Aorta (tissue), 5 donors: ENCODE data around the gene ADGRG6. TPM values are rescaled to one million over a fixed set of nuclear protein-coding genes. Genes with fewer than 3 reads are reported as not detected.
"Not testable (repeated sequence)": the region's sequence is repeated elsewhere in the genome, so short reads cannot be mapped to it uniquely, and the experiment has no call there.

Experiments used
- ATAC-seq: fragments of 200-7000 bp; cut with Tn5 transposase; one replicate; pipeline ENCODE4 v1.9.1; 2022; ENCODE audit warnings: moderate library complexity; ENCODE audit not compliant: low FRiP score
- DNase-seq, 2 donors: peaks; one replicate each; pipeline ENCODE4 v3.0.0-alpha.2; 2020
- H3K27ac ChIP-seq, 2 donors: one replicate each; pipeline ENCODE4 v1.5.1; 2013; ENCODE audit warnings: low read length in 2 of 2, mild to moderate bottlenecking in 2 of 2, moderate library complexity in 2 of 2, control low read depth in 1 of 2, inconsistent platforms in 1 of 2, low read depth in 1 of 2
- H3K27me3 ChIP-seq, 2 donors: one replicate each; pipeline ENCODE4 v1.6.1; 2013; ENCODE audit warnings: control low read depth in 1 of 2, low read length in 1 of 2, mild to moderate bottlenecking in 1 of 2, moderate library complexity in 1 of 2; ENCODE audit not compliant: insufficient read depth in 2 of 2, control insufficient read depth in 1 of 2
- H3K36me3 ChIP-seq, 2 donors: one replicate each; pipeline ENCODE4 v1.6.1; 2013; ENCODE audit warnings: control low read depth in 1 of 2, low read length in 1 of 2, mild to moderate bottlenecking in 1 of 2; ENCODE audit not compliant: insufficient read depth in 2 of 2, control insufficient read depth in 1 of 2
- H3K4me1 ChIP-seq, 2 donors: one replicate each; pipeline ENCODE4 v1.6.1; 2013; ENCODE audit warnings: low read length in 2 of 2, control low read depth in 1 of 2, mild to moderate bottlenecking in 1 of 2, moderate library complexity in 1 of 2; ENCODE audit not compliant: insufficient read depth in 2 of 2, control insufficient read depth in 1 of 2
- H3K4me3 ChIP-seq, 2 donors: one replicate each; pipeline ENCODE4 v1.5.1; 2013; ENCODE audit warnings: low read length in 2 of 2, control low read depth in 1 of 2, mild to moderate bottlenecking in 1 of 2
- H3K9me3 ChIP-seq: one replicate; pipeline ENCODE4 v1.6.1; 2013; ENCODE audit warnings: mild to moderate bottlenecking, low read length; ENCODE audit not compliant: control insufficient read depth
- WGBS, 2 donors: extraction: QIAGEN DNeasy Blood & Tissue Kit; methylation state at CpG; one replicate each; pipeline ENCODE4 v1.1.7; 2013; 5-methylcytosine and 5-hydroxymethylcytosine counted together
- intact Hi-C, 2 donors: fragments of 100-400 bp; cut with DNase I; formaldehyde crosslinking; loops; one replicate each; pipeline versions ENCODE4 v1.14.2 to v1.15.0; 2022
- polyA plus RNA-seq, 2 donors: library from polyadenylated mRNA; stranded (reverse); fragments of 200-250 nt; gene quantifications; one replicate each; pipeline ENCODE4 v1.2.3, GENCODE V29; 2013
- total RNA-seq, 2 donors: library from RNA; stranded (reverse); fragmentation: NEBNext Ultra II Directional; extraction: Animal tissue kit (Norgen Biotek cat#: 25700); gene quantifications; one replicate each; pipeline ENCODE4 v1.2.1, GENCODE V29; 2021
- donor health status: healthy with polysubstance abuse.
- donor health status: Bipolar disorder and iron deficiency.
- donor health status: DM: no; HTN: no; CAD: no.
- donor health status: DM: no; HTN: no; CAD: no.
- donor health status: DM: yes; HTN: yes; CAD: no.

Gene ADGRG6
- total and polyA plus RNA-seq, 4 donors, result 0.18 to 15.7 (median 7.8) TPM

- H3K27ac ChIP-seq, H3K4me1 ChIP-seq, H3K4me3 ChIP-seq, intact Hi-C loops, H3K9me3 ChIP-seq, ATAC-seq, H3K36me3 ChIP-seq, DNase-seq, H3K27me3 ChIP-seq: not testable (repeated sequence)
- 86 to 92% methylated on average over 5 of the region's 5 CpGs for WGBS, 2 donors
These were observed 149.0 kb downstream of the ADGRG6 start for GRCh38 chr6:142450856-142451255.

GRCh38 chr6:142452993-142453392, 151.2 kb downstream of the ADGRG6 start:
- ATAC-seq, result no peak
- peaks cover 0 to 3% of the 10 kb centered on the region in 2 donors for H3K4me1 ChIP-seq
- peaks cover 4% of the 10 kb centered on the region for H3K9me3 ChIP-seq
- no peaks in the 10 kb centered on the region for H3K36me3 ChIP-seq
- peaks cover 0 to 2% of the 10 kb centered on the region in 2 donors for H3K27me3 ChIP-seq
- intact Hi-C loops, result no loop called here
- DNase-seq, result no peak
- no peak overlapping the region for H3K4me3 ChIP-seq
- no peak overlapping the region for H3K27ac ChIP-seq
- 88% methylated on average over 2 of the region's 2 CpGs for WGBS, 2 donors

- H3K27ac ChIP-seq, H3K4me1 ChIP-seq, H3K9me3 ChIP-seq, H3K27me3 ChIP-seq, H3K4me3 ChIP-seq, DNase-seq, intact Hi-C loops, ATAC-seq, H3K36me3 ChIP-seq: not testable (repeated sequence)
- 96% methylated on average over 1 of the region's 1 CpG for WGBS, 2 donors
These were observed 152.4 kb downstream of the ADGRG6 start for GRCh38 chr6:142454196-142454595.

GRCh38 chr6:142454848-142455247, 153.0 kb downstream of the ADGRG6 start:
- H3K27me3 ChIP-seq, H3K4me1 ChIP-seq, H3K27ac ChIP-seq, DNase-seq, H3K9me3 ChIP-seq, intact Hi-C loops, H3K4me3 ChIP-seq, H3K36me3 ChIP-seq, ATAC-seq: not testable (repeated sequence)
- WGBS, 2 donors, result 84 to 87% methylated on average over 2 of the region's 2 CpGs

- ATAC-seq, result no peak
- WGBS, 2 donors, result 66 to 77% methylated on average over 8 of the region's 8 CpGs
These were observed 154.3 kb downstream of the ADGRG6 start for GRCh38 chr6:142455957-142456589.

GRCh38 chr6:142457638-142458406, 156.0 kb downstream of the ADGRG6 start:
- no peak overlapping the region for H3K27ac ChIP-seq
- H3K27me3 ChIP-seq, result peaks cover 0 to 2% of the 10 kb centered on the region in 2 donors
- intact Hi-C loops, result no loop called here
- H3K9me3 ChIP-seq, result peaks cover 4% of the 10 kb centered on the region
- DNase-seq, result no peak
- no peak overlapping the region for H3K4me3 ChIP-seq
- no peak for ATAC-seq
- peaks cover 0 to 3% of the 10 kb centered on the region in 2 donors for H3K4me1 ChIP-seq
- no peaks in the 10 kb centered on the region for H3K36me3 ChIP-seq
- WGBS, 2 donors, result 96 to 100% methylated on average over 1 of the region's 1 CpG

More at GRCh38 chr6:142455957-142456589, 154.3 kb downstream of the ADGRG6 start:
- no peak for DNase-seq
- Histone ChIP-seq H3K4me1 (peaks cover 0 to 3% of the 10 kb centered on the region in 2 donors), H3K27me3 (peaks cover 0 to 2% of the 10 kb centered on the region in 2 donors), H3K36me3 (no peaks in the 10 kb centered on the region), H3K9me3 (peaks cover 4% of the 10 kb centered on the region), H3K27ac (no peak overlapping the region), H3K4me3 (no peak overlapping the region)
- intact Hi-C loops, result no loop called here

GRCh38 chr6:142458836-142459235, 157.0 kb downstream of the ADGRG6 start:
- no peaks in the 10 kb centered on the region for H3K36me3 ChIP-seq
- DNase-seq (no peak), ATAC-seq (no peak)
- no peak overlapping the region for H3K4me3 ChIP-seq
- H3K27ac ChIP-seq, result no peak overlapping the region
- peaks cover 0 to 2% of the 10 kb centered on the region in 2 donors for H3K27me3 ChIP-seq
- peaks cover 0 to 3% of the 10 kb centered on the region in 2 donors for H3K4me1 ChIP-seq
- intact Hi-C loops, result no loop called here
- peaks cover 2% of the 10 kb centered on the region for H3K9me3 ChIP-seq
- WGBS, 2 donors, result 44 to 53% methylated on average over 2 of the region's 2 CpGs

GRCh38 chr6:142459271-142459670, 157.5 kb downstream of the ADGRG6 start:
- Histone ChIP-seq H3K4me1 (peaks cover 0 to 3% of the 10 kb centered on the region in 2 donors), H3K36me3 (no peaks in the 10 kb centered on the region), H3K9me3 (peaks cover 2% of the 10 kb centered on the region), H3K4me3 (no peak overlapping the region), H3K27me3 (peaks cover 0 to 2% of the 10 kb centered on the region in 2 donors), H3K27ac (no peak overlapping the region)
- WGBS, 2 donors, result 93 to 96% methylated on average over 1 of the region's 1 CpG
- no peak for DNase-seq
- no peak for ATAC-seq
- intact Hi-C loops, result no loop called here

GRCh38 chr6:142462260-142462659, 160.5 kb downstream of the ADGRG6 start:
- Histone ChIP-seq H3K9me3 (peaks cover 2% of the 10 kb centered on the region), H3K4me1 (no peaks in the 10 kb centered on the region), H3K27me3 (peaks cover 0 to 2% of the 10 kb centered on the region in 2 donors), H3K36me3 (no peaks in the 10 kb centered on the region), H3K4me3 (no peak overlapping the region), H3K27ac (no peak overlapping the region)
- WGBS, 2 donors, result 93 to 95% methylated on average over 2 of the region's 2 CpGs
- DNase-seq, result no peak
- no peak for ATAC-seq
- intact Hi-C loops, result no loop called here
